Thyroid gland (tissue), 4 donors: ENCODE measurements around the gene ARHGAP8.

Experiments used
- CTCF ChIP-seq, 6 experiments: fragments of 200-600 bp in 3 of 6; fragments of 450-650 bp in 3 of 6; sonication (generic) in 3 of 6; IDR thresholded peaks; one replicate each; pipeline ENCODE4 v1.5.1; 2016 to 2019; ENCODE audit warnings: antibody characterized with exemption in 6 of 6, mild to moderate bottlenecking in 2 of 6, inconsistent platforms in 1 of 6, moderate library complexity in 1 of 6
- POLR2A ChIP-seq, 2 donors: fragments of 450-650 bp; IDR thresholded peaks; one replicate each; pipeline ENCODE4 v1.6.1; 2017; ENCODE audit warnings: antibody characterized with exemption in 2 of 2, mild to moderate bottlenecking in 2 of 2, moderate library complexity in 1 of 2

- TF ChIP-seq CTCF (IDR thresholded peaks at IDR 0.05): no peak
- no peak for TF ChIP-seq POLR2A (IDR thresholded peaks at IDR 0.05)
Observed at GRCh38 chr22:44737406-44738346, 14.7 kb upstream of the ARHGAP8 start.
